GM18499 (cell line): ENCODE data around the gene SF3A1.

Experiments
- ATAC-seq: cut with Tn5 transposase; IDR thresholded peaks from one replicate; pipeline ENCODE4 v1.9.1; 2021; ENCODE audit warnings: moderate number of reproducible peaks; ENCODE audit not compliant: insufficient read depth, unreplicated experiment

The SF3A1 gene

DNA sequence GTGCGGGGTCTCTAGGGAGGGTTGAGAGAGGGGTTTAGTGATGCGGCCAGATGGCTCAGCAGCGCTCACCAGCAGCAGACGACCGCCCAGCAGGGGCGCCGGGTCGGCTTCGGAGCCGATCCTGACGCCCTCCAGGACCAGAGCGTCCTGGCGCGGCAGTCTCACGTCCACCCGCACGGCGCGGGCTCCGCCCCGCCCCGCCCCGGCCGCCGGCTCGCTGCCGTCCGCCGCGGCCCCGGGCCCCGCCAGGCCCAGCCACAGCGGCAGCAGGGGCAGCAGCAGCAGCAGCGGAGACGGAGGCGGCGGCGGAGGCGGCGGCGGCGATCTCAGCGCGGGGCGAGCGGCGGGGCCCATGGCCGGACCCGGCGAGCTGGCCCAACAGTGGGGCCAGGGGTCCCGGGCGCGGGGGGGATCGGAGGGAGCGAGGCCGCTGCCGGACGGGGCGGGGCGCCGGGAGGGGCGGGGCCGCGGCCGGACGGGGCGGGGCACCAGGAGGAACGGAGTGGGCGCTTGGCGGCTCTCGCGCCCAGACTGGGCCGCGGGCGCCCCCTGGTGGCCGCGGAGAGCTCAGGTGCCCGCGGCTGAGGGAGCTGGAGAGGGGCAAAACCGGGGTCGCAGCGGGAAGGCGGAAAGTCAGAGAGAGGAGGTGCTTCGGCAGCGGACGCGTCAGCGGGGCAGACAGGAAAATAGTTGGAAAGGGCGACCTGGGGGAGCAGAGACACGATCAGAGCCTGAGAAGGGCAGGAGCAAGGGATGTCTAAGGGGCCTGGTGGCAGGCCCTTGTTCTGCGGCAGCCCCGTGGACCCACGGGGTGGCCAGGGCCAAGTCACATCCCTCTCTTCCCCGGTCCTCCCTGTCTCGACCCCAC, 30.5 kb upstream of the SF3A1 start, which contains the start of gene RNF215:
TSS of gene RNF215 (minus strand) at position 452 of the 868 bp plus-strand sequence. CDS start at position 354, 98 bp downstream.
- no peak for ATAC-seq

DNA sequence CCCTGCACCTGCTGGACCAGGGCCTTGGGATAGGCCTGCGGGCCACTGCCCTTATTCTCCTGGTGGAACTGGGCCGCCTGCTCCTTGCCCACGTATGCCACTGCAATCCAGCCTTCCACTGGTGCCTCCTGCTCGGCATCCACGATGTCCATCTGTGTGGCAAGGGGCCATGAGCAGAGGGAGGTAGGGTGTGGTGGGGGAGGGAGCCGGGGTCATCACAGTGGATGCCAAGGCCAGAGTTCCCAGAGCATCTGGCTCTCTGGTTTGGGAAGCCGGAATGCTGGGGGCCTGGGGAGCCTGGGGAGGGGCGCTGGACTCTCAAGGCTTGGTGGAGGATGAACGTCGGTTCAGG, 29.9 kb upstream of the SF3A1 start:
- ATAC-seq, result no peak

DNA sequence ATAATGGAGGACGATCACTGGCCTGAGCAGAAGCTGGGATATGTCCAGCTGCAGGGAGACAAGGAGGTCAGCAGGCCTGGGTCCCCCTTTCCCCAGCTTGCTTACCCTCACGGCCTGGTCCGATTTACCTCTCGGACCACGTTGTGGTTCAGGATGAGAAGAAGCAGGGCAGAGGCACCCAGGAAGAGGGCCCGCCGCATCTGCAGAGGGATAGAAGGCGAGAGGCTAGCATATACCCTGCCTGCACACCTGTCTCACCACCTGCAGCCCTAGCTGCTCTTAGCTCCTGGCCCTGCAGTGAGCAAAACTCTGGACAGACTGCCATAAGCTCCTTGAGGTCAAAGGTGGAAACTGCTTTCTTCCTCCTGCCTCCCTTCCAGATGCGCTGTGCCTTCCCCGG, 29.2 kb upstream of the SF3A1 start:
- ATAC-seq, result no peak

DNA sequence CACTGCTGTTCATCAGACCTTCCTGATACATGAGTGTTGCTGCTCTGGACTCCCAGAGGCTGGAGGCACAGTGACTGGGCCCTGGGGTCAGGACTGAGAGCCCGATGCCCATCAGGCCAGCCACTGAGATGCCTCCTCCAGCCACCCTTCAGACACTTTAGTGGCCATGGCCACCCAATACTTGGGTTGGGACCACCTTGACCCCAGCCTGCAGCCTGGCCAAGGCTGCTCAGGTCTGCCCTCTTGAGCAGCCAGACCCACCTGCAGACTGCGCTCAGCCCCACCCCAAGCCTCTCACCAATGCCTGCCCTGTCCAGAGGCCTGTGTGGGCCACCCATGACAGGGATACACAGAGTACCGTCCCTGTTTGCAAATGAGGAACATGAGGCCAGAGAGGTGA, 26.4 kb upstream of the SF3A1 start:
- ATAC-seq, result no peak

DNA sequence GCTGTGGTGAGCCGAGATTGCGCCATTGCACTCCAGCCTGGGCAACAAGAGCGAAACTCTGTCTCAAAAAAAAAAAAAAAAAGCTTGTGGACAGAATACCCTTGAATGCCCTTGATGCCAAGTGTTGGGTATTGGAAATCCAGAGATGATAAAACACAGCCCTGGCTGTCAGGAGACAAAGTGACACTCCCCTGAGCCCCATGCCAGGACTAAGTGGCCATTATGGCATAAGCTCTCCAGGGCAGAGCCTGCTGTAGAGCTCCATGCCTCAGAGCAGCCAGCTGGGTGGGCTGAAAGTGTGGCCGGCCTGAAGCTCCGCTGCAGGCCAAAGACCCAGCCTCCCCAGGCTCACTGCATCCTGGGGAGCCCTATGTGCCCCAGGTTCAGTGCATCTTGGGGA, 25.6 kb upstream of the SF3A1 start:
- no peak for ATAC-seq

DNA sequence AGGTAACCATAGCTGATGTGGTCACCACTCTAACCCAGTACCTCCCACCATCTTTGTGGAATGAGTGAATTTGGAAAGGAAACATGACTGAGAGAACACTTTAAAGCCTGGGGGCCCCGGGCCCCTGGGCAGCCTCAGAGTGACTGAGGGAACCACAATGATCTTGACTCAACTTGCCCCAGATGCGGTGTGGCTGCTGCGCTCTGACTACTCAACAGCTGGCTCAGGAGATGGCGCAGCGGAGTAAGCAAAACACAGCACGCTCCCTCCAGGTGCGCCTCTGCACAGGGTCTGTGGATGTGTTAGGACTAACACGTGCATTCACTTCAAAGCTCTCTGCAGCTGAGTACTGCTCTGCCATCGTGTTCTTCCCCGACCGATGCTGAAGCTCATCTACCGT, 24.6 kb upstream of the SF3A1 start:
- no peak for ATAC-seq

DNA sequence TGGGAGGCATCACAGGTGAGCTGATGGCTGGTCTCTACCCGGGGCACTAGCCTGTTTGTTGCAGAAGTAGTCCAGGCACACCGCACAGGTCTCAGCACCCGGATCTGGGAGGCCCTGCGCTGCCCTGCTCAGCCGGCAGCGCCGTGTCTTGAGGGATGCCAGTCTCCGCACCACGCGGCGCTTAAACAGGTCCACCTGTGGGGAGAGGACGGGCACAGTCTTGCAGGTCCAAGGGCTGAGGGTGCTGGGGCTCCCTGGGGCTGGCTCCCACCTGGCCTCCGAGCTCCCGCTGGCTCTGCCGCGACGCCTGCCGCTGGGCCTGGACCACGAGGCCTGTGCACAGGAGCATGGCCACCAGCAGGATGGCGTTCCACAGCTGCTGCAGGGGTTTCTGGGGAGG, 23.3 kb upstream of the SF3A1 start:
- no peak for ATAC-seq

DNA sequence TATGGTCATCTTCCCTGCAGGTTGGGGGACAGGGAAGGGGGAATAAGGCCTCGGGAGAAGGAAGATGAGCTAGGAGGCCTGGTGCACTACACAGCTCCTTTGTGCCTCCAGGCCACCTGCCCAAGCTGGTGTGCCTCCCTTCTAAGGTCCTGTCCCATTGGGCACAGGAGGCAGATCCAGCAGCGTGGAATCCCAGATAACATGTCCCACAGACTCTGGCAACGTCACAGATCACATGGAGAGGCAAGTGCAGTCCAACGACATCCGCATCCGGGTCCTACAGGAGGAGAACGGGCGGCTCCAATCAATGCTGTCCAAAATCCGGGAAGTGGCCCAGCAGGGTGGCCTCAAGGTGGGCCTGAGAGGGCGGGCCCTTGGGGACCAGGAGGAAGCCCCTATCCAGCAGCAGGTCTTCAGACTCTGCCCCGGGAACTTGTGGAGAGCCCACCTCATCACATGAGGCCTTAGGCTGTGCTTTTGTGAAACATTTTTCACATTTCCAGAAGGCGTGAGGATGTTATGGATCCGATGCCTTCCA, 18.7 kb upstream of the SF3A1 start:
- no peak for ATAC-seq

DNA sequence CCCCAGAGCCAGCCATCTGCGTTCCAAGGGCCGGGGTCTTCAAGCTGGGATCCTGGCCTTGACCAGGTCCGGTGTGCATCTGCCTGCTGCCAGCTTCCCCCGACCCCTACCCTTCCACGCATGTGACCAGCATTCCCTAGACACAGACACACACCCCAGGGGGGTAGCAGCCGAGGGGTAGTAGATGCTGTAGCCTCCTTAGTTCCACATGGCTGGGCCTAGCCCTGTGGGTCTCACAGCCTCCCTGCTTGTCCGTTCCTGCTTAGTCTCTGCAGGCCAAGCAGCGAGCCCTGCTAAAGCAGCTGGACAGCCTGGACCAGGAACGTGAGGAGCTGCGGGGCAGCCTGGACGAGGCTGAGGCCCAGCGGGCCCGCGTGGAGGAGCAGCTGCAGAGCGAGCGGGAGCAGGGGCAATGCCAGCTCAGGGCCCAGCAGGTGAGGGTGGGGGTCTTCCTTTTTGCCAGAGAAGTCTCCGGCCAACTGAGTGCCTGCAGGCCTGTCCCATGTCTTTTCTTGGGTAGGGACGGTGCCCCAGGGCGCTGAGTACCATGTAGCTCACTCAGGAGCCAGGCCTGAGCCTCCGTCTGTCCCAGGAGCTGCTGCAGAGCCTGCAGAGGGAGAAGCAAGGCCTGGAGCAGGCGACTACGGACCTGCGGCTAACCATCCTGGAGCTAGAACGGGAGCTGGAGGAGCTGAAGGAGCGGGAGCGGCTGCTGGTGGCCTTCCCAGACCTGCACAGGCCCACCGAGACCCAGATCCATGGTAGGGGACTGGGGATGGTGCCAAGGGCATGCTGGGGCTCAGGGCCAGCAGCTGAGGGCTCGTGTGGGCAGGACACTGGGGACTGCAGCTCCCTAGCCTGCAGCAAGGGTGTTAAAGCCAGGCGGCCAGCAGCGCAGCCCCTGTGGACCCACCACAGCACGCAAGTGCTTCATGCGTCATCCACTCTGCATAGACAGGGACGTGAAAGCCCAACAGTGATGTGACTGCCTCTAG, 16.9 kb upstream of the SF3A1 start:
- no peak for ATAC-seq

DNA sequence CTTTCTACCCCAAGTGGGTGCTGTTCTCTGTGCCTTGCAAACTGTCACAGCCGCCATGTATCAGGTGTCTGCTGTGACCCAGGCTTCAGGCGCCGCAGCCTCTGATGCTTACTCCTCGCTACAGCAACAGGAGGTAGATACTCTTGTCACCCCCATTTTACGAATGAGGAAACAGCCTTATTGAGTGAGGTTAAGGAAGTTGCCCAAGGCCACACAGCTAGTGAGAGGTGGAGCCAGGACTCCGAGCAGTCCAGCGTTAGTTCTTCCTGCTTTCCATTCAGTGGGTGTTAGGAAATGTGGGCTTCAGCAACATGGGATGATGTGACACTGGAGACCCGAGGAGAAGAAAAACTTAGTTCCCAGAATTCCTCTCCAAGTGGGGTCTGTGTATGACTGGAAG, 16.2 kb upstream of the SF3A1 start:
- ATAC-seq, result no peak

DNA sequence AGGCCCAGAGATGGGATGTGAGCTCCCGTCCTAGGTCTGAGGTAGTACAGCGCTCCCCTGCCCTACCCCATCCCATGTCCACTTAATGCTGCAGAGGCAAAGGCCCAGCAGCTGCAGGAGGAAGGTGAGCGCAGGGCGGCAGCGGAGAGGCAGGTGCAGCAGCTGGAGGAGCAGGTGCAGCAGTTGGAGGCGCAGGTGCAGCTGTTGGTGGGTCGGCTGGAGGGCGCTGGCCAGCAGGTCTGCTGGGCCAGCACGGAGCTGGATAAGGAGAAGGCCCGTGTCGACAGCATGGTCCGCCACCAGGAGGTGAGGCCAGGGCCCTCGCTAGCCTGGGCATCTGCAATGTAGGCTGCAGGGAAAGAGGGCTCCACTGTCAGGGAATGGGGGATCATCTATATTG, 15.3 kb upstream of the SF3A1 start:
- ATAC-seq, result no peak

DNA sequence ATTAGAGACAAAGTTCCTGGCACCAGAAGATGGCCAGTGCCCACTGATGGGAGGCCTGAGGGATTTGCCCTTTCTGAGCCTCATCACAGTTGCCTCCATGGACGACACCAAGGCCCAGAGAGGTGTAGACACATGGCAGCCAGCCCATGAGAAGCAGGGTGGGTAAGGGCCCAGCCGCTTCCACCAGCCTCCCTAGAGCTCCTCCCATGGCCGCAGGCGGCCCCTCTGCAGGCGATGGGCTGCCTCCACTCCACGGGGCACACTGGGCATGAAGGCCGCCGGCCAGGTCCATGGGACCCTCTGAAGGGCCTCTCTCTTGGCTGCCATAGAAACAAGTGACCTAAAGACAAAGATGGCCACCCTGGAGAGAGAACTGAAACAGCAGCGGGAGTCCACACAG, 14.6 kb upstream of the SF3A1 start:
- no peak for ATAC-seq

DNA sequence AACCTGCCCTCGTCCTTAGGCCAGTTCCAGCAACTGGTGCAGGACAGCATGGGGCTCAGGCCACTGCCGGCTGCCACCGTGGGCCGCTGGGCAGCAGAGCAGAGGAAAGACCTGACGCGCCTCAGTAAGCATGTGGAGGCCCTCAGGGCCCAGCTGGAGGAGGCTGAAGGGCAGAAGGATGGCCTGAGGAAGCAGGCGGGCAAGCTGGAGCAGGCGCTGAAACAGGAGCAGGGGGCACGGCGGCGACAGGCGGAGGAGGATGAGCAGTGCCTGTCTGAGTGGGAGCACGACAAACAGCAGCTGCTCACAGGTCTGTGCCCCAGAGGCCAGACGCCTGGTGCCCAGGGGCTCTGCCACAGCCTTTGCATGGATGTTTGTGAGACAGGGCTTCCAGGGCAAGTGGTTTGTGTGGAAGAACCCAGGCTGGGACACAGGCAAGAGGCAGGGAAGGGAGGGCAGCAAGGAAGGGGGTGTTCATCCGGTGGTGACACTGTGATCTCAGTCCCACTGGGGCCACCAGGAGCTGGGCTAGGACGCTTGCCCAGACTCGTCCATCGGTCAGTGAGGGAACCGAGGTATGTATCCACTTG, 14.0 kb upstream of the SF3A1 start:
- ATAC-seq, result no peak

DNA sequence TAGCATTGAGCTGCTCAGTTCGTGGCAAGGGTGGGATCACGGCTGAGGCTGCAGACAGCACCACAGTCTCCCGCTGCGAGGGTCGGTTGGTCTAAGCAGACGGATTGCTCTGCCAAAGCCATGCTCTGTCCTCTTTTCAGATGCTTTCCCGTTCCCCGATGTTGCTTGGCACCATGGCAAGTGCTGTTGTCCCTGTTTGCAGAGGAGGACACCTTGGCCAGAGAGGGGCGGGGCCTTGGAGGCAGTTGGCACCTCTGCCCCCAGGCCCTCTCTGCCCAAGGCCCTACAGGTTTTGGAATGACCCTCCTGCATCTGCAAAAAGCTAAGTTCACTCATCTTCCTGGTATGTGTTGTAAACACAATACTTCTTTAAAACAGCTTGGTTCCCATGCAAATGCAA, 11.7 kb upstream of the SF3A1 start:
- ATAC-seq, result no peak

DNA sequence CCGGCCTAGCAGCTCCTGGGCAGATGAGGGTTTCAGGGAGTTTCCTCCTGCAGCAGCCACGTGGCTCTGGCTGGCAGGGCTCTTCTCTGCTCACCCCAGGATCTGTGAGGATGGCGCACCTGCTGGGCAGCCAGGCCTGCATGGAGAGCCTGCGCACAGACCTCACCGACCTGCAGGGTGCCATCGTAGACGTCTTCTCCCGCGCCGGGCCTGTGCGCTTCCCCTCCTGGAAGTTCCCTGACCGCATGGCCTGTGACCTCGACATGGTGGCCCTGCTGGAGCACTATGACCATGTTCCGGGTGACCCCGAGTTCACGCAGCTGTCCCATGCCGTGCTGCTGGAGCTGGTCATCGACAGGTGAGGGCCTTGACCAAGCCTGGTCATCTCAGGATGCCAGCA, 9.2 kb upstream of the SF3A1 start:
- no peak for ATAC-seq

DNA sequence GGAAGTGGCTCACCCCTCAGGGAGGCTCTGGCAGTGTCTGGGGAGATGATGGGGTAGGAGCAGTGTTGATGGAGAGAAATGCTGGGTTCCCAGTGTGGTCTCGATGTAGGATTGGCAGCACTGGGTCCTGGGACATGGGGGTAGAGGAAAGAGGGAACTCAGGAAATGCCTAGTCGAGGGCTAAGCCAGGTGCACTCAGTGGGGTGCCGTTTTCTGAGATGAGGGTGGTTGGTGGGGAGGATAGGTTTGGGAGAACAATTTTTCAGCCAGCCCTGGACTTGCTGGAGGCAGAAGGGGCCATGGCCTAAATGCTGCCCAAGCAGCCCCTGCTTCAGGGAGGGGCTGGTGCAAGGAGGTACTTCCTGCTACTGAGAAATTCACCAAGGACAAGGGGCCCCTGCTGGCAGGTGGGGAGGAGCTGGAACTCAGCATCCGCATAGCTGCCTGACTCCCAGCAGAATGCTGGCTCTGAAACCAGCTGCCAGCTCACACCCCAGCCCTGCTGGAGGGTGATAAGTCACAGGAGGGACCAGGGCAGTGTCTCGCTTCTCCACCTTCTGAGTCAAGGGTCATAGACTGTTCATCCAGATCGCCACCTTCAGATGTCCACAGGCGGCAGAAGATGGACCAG, 6.1 kb upstream of the SF3A1 start:
- ATAC-seq, result no peak

DNA sequence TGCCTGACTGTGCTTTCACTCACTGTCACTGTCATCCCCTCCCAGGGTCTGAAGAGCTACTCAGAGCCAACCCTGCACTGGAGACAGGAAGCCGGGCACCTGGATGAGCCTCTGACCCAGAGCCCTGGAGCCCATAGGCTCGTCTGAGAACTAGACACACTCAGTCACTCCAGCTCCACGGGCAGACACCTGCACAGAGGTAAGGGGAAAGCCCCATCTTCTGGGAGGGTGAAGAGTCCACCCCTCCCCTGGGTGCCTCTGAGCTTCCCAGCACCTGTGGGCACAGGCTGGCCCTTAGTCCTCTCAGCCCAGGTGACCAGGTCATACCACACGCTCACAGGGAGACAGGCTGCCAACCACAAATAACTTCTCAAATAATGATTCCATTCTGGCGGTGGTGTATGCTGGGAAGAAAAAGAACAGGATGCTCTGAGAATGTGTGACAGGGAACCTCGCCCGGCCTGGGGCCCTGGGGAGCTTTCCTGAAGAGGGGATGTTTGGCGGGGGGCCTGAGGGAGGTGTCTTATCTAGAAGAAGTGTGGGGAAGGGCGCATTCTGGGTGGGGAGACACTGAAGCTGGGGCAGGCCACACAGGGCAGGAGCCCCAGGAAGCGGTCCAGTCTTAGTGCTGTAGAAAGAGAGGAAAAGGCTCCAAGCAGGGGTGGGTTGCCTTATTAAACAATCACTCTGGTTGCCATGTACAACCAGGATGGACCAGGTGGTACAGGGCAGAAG, 5.4 kb upstream of the SF3A1 start:
- ATAC-seq, result no peak

DNA sequence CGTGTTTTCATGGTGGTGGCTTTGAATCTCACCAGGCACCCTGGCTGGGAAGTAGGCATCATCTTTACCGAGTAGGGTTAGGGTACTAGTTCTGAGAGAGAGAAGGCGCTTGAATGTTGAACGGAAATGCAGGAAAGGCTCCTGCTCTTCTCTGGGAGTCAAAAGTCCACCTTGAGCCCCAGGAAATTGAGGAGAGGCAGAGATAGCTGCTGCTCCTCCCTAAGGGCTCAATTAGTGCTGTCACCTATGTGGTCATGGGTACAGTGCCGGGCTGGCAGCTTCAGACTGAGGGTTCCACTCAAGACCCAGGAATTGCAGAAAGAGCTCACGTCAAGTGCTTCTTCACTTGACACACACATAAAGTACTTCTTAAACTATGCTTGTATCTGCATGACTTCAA, 1.8 kb upstream of the SF3A1 start:
- ATAC-seq, result no peak

DNA sequence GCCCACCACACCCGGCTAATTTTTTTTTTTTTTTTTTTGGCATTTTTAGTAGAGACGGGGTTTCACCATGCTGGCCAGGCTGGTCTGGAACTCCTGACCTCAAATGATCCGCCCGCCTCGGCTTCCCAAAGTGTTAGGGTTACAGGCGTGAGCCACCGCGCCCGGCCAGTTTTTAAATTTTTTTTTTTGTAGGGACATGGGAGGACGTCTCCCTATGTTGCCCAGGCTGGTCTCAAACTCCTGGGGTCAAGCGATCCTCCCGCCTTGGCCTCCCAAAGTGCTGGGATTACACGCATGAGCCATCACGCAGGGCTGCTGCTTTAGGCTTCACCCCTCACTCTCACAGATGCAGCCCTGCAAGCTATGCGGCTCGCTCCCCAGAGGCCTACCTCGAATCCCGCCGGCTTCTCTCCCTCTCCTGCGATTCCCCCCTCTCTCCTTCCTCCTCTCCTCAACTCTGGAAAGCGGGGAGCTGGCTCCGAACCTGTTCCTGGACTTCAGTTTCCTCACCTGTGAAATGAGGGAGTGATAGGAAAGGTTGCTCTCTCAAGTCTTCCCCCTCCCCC, 1.0 kb upstream of the SF3A1 start:
- ATAC-seq, result no peak
